KOPT-K1 (cell line): Measurements from ENCODE around the gene FBXO48.

Experiments
- H3K27ac ChIP-seq: fragments of 200-600 bp; sonication (generic); 2 replicates; pipeline ENCODE4 v1.5.1; 2016; ENCODE audit warnings: antibody characterized with exemption, mild to moderate bottlenecking, low read depth, low read length; ENCODE audit not compliant: poor library complexity, severe bottlenecking
- H3K36me3 ChIP-seq: fragments of 200-600 bp; sonication (generic); 2 replicates; pipeline ENCODE4 v1.5.1; 2017; ENCODE audit warnings: antibody characterized with exemption, mild to moderate bottlenecking, low read length, moderate library complexity; ENCODE audit not compliant: insufficient read depth
- H3K9me3 ChIP-seq: fragments of 200-600 bp; sonication (generic); 2 replicates; pipeline ENCODE4 v1.5.1; 2017; ENCODE audit warnings: antibody characterized with exemption, low read length, mild to moderate bottlenecking; ENCODE audit not compliant: insufficient read depth, poor library complexity, severe bottlenecking

The FBXO48 gene

GRCh38 chr2:68483011-68483410 is 15.9 kb upstream of the FBXO48 start:
- no peaks in the 10 kb centered on the region for H3K36me3 ChIP-seq
- H3K9me3 ChIP-seq = no peaks in the 10 kb centered on the region
- no peak overlapping the region for H3K27ac ChIP-seq

- no peaks in the 10 kb centered on the region for H3K9me3 ChIP-seq
- no peaks in the 10 kb centered on the region for H3K36me3 ChIP-seq
- no peak overlapping the region for H3K27ac ChIP-seq
Observed at GRCh38 chr2:68482296-68482820, 15.3 kb upstream of the FBXO48 start.

- no peak overlapping the region for H3K27ac ChIP-seq
- H3K36me3 ChIP-seq = no peaks in the 10 kb centered on the region
- no peaks in the 10 kb centered on the region for H3K9me3 ChIP-seq
Observed at GRCh38 chr2:68478688-68479087, 11.6 kb upstream of the FBXO48 start.

GRCh38 chr2:68476454-68476853 is 9.4 kb upstream of the FBXO48 start:
- Histone ChIP-seq H3K27ac (no peak overlapping the region), H3K9me3 (no peaks in the 10 kb centered on the region), H3K36me3 (no peaks in the 10 kb centered on the region)

GRCh38 chr2:68475576-68475975 is 8.5 kb upstream of the FBXO48 start:
- H3K27ac ChIP-seq = no peak overlapping the region
- H3K9me3 ChIP-seq = no peaks in the 10 kb centered on the region
- no peaks in the 10 kb centered on the region for H3K36me3 ChIP-seq

GRCh38 chr2:68475110-68475509 is 8.0 kb upstream of the FBXO48 start:
- no peak overlapping the region for H3K27ac ChIP-seq
- no peaks in the 10 kb centered on the region for H3K36me3 ChIP-seq
- no peaks in the 10 kb centered on the region for H3K9me3 ChIP-seq

GRCh38 chr2:68472796-68473414 is 5.8 kb upstream of the FBXO48 start:
- H3K9me3 ChIP-seq = no peaks in the 10 kb centered on the region
- no peak overlapping the region for H3K27ac ChIP-seq
- H3K36me3 ChIP-seq = no peaks in the 10 kb centered on the region

GRCh38 chr2:68471385-68471784 is 4.3 kb upstream of the FBXO48 start:
- H3K36me3 ChIP-seq = no peaks in the 10 kb centered on the region
- no peaks in the 10 kb centered on the region for H3K9me3 ChIP-seq
- H3K27ac ChIP-seq = no peak overlapping the region

GRCh38 chr2:68469935-68470334 is 2.8 kb upstream of the FBXO48 start:
- H3K36me3 ChIP-seq = no peaks in the 10 kb centered on the region
- H3K9me3 ChIP-seq = no peaks in the 10 kb centered on the region
- H3K27ac ChIP-seq = no peak overlapping the region

- Histone ChIP-seq H3K36me3 (no peaks in the 10 kb centered on the region), H3K9me3 (no peaks in the 10 kb centered on the region), H3K27ac (no peak overlapping the region)
Observed at GRCh38 chr2:68468801-68469200, 1.7 kb upstream of the FBXO48 start.

GRCh38 chr2:68466778-68467076 is 367 bp downstream of the FBXO48 start:
- Histone ChIP-seq H3K27ac (peak overlapping the region; percentile 88), H3K9me3 (no peaks in the 10 kb centered on the region)

GRCh38 chr2:68466361-68466777 is 725 bp downstream of the FBXO48 start:
- no peaks in the 10 kb centered on the region for H3K9me3 ChIP-seq
- H3K27ac ChIP-seq = peak overlapping the region; percentile 88
- H3K36me3 ChIP-seq = no peaks in the 10 kb centered on the region

More at GRCh38 chr2:68466778-68467076, 367 bp downstream of the FBXO48 start:
- no peaks in the 10 kb centered on the region for H3K36me3 ChIP-seq

- Histone ChIP-seq H3K36me3 (no peaks in the 10 kb centered on the region), H3K9me3 (no peaks in the 10 kb centered on the region), H3K27ac (peak overlapping the region; percentile 88)
Observed at GRCh38 chr2:68465081-68465916, 1.8 kb downstream of the FBXO48 start.

GRCh38 chr2:68464651-68465050 is 2.4 kb downstream of the FBXO48 start:
- H3K9me3 ChIP-seq = no peaks in the 10 kb centered on the region
- peak overlapping the region; percentile 88 for H3K27ac ChIP-seq
- H3K36me3 ChIP-seq = no peaks in the 10 kb centered on the region

- Histone ChIP-seq H3K9me3 (no peaks in the 10 kb centered on the region), H3K36me3 (no peaks in the 10 kb centered on the region), H3K27ac (no peak overlapping the region)
Observed at GRCh38 chr2:68463287-68463877, 3.7 kb downstream of the FBXO48 start.
